D721Med (cell line): ENCODE measurements around the gene ARSA.

Experiments
- DNase-seq: peaks from one replicate; pipeline ENCODE4 v3.0.0; 2011; ENCODE audit warnings: low spot score; ENCODE audit not compliant: insufficient read length
- FAIRE-seq: peaks from 2 replicates; lab custom pipeline; 2011; peaks lifted over from hg19 to GRCh38; lab: Jason Lieb, UNC
- CTCF ChIP-seq: IDR thresholded peaks from 2 replicates; pipeline ENCODE4 v1.5.1; 2012; ENCODE audit warnings: mild to moderate bottlenecking, control low read depth; ENCODE audit not compliant: insufficient read depth; ENCODE audit errors: missing control alignments

ARSA gene

DNA sequence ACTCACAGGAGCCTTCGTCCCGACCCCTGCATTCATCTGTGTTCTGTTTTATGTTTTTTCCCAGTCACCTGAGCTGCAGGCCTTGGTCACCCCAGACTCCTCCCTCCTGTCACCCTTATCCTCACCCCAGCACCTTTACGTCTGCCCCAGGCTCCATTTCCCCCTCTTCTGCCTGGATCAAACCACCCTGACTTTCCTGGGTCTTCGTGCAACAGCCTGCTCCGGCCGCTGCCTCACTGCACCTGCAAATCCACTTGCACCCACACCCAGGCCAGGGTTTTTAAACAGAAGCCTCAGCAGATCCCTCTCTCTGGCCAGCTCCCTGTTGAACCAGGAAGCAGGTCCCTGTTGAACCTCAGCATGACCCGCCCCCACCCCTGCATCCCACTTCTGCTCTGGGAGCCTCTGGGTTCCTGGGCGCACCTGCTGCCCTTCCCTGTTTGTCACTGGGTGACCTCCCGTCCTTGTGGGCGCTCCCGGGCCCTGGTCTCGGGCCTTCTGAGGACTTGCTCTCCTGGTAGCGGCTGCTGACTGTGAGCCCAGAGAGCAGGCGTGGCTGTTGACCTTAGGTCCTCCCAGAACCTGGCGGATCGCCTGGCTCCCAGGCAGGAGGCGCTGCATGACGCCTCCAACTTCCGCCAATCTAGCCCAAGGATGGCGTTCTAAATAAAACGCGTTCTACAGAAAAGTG lies 14.5 kb downstream of the ARSA start:
- no peak for TF ChIP-seq CTCF
- DNase-seq (no peak), FAIRE-seq (no peak)

DNA sequence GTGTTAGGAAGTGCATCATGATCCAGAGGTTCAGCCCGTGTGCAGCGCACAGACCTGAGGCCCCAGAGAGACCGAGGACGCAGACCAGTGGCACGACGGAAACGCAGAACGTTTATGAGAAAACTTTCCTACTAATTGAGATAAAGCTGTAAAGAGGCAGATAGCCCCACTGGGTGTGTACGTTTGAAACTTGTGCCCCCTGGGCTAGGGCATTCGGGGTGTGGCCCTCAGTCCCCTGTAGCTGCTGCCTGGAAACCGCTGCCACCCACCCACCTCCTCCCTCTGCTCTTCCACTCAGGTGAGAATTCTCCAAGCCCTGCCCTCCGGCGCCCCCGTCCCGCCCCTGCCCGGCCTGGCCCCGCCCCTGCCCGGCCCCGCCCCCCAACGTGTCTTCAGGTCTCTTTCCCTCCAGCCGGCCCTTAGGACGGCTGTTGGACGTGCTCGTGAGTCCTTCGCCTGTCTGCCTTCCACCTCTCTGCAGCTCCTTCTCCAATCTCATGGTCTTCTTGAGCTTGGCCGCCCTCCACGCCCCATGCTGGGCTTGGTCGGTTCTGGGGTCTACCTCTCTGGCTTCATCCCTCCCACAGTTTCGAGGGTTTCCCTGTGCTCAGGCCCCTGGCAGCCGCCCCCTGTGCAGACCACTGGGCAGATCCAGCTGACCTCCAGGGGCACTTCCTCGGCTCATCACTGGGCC lies 15.3 kb downstream of the ARSA start:
- no peak for FAIRE-seq
- TF ChIP-seq CTCF, result no peak
- DNase-seq, result no peak

GRCh38 chr22:50612168-50612527 lies 15.8 kb downstream of the ARSA start:
- TF ChIP-seq CTCF, result no peak
- FAIRE-seq (no peak), DNase-seq (no peak)

- no peak for DNase-seq
- FAIRE-seq, result no peak
- no peak for TF ChIP-seq CTCF
Observed at GRCh38 chr22:50611341-50612060, 16.5 kb downstream of the ARSA start.

- no peak for TF ChIP-seq CTCF
- FAIRE-seq (no peak), DNase-seq (no peak)
Observed at GRCh38 chr22:50610581-50610980, 17.4 kb downstream of the ARSA start.

DNA sequence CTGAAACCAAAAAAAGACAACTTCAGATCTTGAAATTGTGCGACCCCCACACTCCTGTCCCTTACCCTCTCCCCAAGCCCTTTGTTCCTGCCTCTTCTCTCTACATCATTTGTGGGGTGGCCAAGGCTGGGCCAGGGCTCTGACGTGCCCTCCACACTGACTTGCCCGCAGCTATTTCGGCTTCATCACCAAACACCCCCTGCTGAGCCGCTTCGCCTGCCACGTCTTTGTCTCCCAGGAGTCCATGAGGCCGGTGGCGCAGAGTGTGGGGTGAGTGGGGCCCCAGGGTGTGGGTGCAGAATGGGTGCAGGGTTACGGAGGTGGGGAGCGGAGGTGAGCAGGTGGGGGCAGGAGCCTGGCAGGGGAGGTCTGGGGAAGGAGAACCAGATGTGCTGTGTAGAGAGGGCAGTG lies 17.9 kb downstream of the ARSA start:
- TF ChIP-seq CTCF, result no peak
- DNase-seq, result no peak
- no peak for FAIRE-seq

DNA sequence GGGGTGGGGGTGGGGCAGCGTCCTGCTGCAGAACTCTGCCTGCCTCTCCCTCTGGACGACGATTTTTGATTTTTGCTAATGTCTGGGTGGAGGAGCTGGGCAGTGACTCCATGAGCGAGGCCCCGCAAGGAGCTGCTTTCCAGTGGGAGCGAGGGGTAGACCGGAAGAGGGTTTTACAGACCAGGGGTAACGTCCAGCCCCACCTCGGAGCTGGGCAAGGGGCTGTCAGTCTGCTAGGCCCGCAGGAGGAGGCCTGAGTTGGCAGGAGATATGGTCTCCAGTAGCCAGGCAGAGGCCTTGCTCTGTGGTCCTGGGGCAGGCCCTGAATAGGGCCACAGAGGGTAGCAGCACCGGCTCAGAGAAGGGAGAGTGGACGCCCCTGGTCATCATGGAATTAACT lies 18.4 kb downstream of the ARSA start:
- FAIRE-seq (no peak), DNase-seq (no peak)
- no peak for TF ChIP-seq CTCF
